ENCODE data around the gene SETD5. TPM values are rescaled to one million over a fixed set of nuclear protein-coding genes. Genes with fewer than 3 reads are reported as not detected.
A peak's percentile ranks its signal among the peaks of the same experiment; 100 is the strongest.

The SETD5 gene
- total RNA-seq, 1 donor from 2014 or later, result 40.2 TPM

GRCh38 chr3:9388562-9389272, 8.7 kb upstream of the SETD5 start:
- no peak for DNase-seq (ENCODE audit: low read depth, low spot score)

- DNase-seq (ENCODE audit: low read depth, low spot score), result no peak
These were observed 7.0 kb upstream of the SETD5 start for GRCh38 chr3:9390265-9390888.

- DNase-seq (ENCODE audit: low read depth, low spot score), result no peak
These were observed 5.4 kb upstream of the SETD5 start for GRCh38 chr3:9392041-9392440.

- DNase-seq (ENCODE audit: low read depth, low spot score), result no peak
These were observed 1.7 kb upstream of the SETD5 start for GRCh38 chr3:9395570-9396300.

DNA sequence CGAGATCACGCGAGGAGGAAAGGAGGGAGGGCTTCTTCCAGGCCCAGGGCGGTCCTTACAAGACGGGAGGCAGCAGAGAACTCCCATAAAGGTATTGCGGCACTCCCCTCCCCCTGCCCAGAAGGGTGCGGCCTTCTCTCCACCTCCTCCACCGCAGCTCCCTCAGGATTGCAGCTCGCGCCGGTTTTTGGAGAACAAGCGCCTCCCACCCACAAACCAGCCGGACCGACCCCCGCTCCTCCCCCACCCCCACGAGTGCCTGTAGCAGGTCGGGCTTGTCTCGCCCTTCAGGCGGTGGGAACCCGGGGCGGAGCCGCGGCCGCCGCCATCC, 1.1 kb upstream of the SETD5 start:
- peak; percentile 81 for DNase-seq (ENCODE audit: low read depth, low spot score)

- DNase-seq (ENCODE audit: low read depth, low spot score), result peak; percentile 99
These were observed 633 bp upstream of the SETD5 start for GRCh38 chr3:9396632-9397331.

- no peak for DNase-seq (ENCODE audit: low read depth, low spot score)
These were observed 688 bp downstream of the SETD5 start for GRCh38 chr3:9397906-9398699.

DNA sequence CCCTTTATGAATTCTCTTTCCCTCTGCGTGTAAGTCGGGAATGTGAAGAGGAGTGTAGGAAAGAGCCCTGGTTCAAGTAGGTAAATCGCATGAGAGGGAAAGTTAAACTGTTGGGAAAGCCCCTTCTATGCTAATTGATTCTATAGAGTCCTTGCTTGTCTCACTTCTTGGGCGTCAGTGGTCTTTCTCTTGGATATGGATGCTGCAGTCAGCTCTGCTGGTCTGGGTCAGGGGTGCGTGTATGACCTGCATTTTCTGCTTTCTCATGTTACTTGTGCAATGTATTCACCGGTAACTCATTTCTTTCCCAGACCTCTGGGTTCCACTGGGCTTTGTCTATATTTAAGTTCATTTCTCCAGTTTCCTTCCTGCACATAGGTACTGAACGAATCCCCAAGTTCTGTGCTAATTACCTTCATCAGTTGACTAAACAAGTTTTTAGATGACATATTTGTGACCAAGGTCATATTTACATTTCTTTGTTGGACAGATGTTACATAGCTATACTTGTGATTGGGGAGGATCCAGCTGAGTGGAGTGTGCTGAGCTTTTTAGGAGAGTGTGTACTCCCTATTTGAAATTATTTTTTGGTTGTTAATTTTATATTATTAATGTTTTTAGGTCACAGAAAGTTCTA, 1.4 kb downstream of the SETD5 start:
- DNase-seq (ENCODE audit: low read depth, low spot score), result no peak

DNA sequence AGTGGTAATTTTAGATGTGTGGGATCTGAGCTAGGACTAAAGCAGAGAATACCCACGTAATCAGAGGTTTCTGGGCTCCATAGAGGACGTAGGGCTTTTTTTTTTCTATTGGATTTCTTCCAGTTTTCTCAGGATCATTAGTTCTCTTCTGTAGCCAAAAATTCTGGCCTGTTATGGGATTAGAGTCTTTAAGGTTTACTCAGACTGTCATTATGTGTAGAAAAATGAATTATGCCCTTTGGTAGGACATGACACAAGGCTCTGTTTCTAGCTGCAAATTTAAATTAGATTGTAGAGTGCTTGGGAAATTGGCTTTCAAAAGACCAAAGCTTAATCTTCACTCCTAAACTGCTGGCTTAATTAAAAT, 1.9 kb downstream of the SETD5 start:
- DNase-seq (ENCODE audit: low read depth, low spot score), result no peak

DNA sequence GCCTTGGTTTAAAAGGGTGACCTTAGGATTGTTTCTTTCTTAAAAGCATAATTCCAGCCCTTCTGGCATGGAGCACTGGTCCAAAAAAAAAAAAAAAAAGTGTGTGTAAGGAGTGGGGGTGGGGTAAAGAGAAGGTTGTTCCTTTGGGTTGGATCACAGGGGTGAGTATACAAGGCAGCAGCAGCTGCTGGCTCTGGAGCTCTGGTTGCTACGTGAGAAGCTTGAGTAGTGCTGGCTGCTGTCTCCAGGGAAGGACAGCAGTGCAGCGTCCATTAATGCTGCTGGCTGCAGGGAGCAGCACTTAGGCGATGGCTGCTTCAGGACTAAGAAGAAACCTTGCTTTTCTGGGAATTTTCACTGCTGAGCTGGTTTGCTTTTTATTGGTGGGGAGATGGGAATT, 2.3 kb downstream of the SETD5 start:
- peak; percentile 62 for DNase-seq (ENCODE audit: low read depth, low spot score)

DNA sequence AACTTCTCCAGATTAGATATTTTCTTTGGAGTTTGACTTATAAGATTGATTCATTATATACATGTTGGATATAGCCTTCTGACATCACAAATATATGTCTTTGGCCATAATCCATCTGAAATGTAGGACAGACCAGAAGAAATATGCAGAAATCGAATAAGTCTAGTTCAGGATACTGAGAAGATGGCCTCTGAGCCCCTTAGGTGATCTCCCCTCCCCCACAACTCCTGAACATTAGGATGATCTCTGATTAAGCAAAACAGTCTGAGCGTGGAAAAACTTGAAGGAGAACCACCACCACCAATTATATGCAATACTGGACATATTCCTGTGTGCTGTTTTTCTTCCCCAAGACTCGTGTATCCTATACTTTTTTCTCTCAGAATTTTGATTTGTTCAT, 3.2 kb downstream of the SETD5 start:
- no peak for DNase-seq (ENCODE audit: low read depth, low spot score)

DNA sequence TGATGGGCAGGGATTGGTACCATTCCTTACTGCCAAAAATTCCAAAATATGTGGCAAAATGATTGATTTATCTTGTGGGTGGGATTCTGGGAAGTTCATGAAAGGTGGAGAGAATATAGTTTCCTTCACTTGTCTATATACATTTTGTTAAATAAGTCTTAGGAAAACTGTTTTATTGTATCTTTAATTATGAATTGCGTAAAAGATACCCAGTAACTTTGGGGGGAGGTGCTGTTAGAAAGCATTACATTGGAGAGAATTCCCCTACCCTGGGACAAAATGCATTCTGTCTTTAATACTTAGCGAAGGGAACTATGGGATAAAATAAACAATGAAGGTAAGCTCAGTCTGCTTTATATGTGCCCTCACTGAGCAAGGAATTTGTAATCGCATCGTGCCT, 4.6 kb downstream of the SETD5 start:
- DNase-seq (ENCODE audit: low read depth, low spot score), result no peak

- no peak for DNase-seq (ENCODE audit: low read depth, low spot score)
These were observed 5.2 kb downstream of the SETD5 start for GRCh38 chr3:9402410-9403228.

DNA sequence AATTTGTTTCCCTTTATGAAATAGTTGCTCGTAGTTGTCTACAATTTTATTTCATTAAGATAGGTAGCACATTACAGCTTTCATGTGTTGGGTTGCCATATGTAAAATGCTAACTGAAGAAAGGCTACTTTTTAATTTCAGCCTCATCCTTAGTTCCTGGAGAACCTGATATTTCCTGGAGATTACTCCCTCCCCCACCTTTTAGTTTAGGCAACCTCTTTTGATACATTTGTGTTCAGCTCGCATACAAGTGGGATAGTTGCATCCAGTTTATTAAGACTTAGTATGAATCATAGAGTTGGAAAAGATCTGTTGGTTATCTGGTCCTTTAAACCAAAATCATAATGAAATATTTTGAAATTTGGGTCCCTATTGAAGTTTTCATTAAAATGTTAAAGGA, 6.0 kb downstream of the SETD5 start:
- no peak for DNase-seq (ENCODE audit: low read depth, low spot score)

DNA sequence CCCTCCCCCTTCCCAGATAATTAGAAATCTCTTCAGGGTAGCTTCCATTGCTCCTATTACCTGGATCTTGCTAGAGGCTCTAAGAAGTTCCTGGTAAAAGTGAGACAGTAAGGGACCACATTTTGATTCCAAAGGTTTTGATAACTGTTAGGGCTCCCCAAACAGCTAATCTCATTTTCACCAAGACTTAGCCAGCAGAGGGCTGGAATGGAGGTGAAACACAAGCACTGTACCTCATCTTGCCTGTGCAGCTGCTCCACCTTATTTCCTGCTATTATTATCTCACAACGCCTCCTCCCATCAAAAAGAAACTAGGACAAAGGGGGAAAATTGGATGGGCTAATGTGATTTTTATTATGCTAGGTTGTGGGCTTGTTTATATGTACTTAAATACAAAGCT, 7.3 kb downstream of the SETD5 start:
- DNase-seq (ENCODE audit: low read depth, low spot score), result no peak

DNA sequence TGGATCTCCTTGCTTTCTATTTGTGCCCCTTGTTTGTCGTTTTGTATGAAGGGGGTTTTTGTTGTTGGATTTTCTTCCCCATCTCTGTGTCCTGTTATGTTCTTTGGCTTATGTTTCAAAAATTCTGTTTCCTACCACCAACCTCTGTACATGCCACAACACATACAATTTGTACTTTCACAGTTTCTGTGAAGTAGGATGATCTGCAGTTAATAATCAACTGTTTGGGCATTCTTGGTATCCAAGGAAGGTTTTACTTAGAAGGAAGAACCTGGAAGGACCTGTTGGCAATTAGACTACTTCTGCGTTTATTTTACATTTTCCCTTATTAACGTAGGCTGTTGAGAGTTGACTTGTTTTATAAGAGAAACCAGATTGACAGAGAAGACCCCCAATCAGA, 8.3 kb downstream of the SETD5 start:
- DNase-seq (ENCODE audit: low read depth, low spot score), result no peak

GRCh38 chr3:9406856-9407626, 9.6 kb downstream of the SETD5 start:
- DNase-seq (ENCODE audit: low read depth, low spot score), result no peak

DNA sequence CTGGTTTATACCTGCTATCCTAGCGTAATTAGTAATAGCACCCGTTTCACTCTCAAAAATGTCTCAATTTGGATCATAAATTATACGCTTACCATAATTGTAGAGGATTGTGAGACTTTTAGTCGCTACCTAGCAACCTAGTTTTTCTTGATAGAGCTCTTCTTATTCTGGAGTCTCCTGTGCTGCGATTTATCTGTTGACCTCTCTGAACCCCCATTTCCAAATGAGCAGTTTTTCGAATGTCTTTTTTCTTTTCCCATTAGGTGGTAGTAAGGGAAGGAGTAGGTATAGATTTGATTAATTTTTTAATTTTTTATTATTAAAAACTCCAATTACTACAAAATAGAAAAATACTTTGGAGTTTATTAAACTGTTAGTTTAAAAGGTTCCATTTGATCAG, 10.6 kb downstream of the SETD5 start:
- DNase-seq (ENCODE audit: low read depth, low spot score), result no peak

GRCh38 chr3:9408546-9408945, 11.1 kb downstream of the SETD5 start:
- DNase-seq (ENCODE audit: low read depth, low spot score), result no peak
